KMS-11 (cell line): ENCODE measurements around the gene LRRC28.

ENCODE experiments used
- H2AFZ ChIP-seq: fragments of 200-600 bp; sonication (generic); 2 replicates; pipeline ENCODE4 v1.6.1; 2016; ENCODE audit warnings: antibody characterized with exemption, mixed run types, low read depth
- H3K27ac ChIP-seq: fragments of 200-600 bp; sonication (generic); 2 replicates; pipeline ENCODE4 v1.6.1; 2016; ENCODE audit warnings: mild to moderate bottlenecking, mixed run types
- H3K27me3 ChIP-seq: fragments of 200-600 bp; sonication (generic); 2 replicates; pipeline ENCODE4 v1.6.1; 2017; ENCODE audit warnings: mild to moderate bottlenecking, low read depth, mixed run types, moderate library complexity; ENCODE audit not compliant: insufficient read depth
- H3K36me3 ChIP-seq: fragments of 200-600 bp; sonication (generic); 2 replicates; pipeline ENCODE4 v1.6.1; 2017; ENCODE audit warnings: mild to moderate bottlenecking, mixed run types; ENCODE audit not compliant: insufficient read depth
- H3K4me1 ChIP-seq: fragments of 200-600 bp; sonication (generic); 2 replicates; pipeline ENCODE4 v1.6.1; 2016; ENCODE audit warnings: mild to moderate bottlenecking, low read depth, mixed run types; ENCODE audit not compliant: poor library complexity, severe bottlenecking
- H3K4me2 ChIP-seq: fragments of 200-600 bp; sonication (generic); 2 replicates; pipeline ENCODE4 v1.7.0; 2016; ENCODE audit warnings: mild to moderate bottlenecking, mixed run types
- H3K4me3 ChIP-seq: fragments of 200-600 bp; sonication (generic); IDR thresholded peaks from 2 replicates; pipeline ENCODE4 v1.6.1; 2017; ENCODE audit warnings: low read depth, low read length, mixed read lengths; ENCODE audit not compliant: insufficient read depth
- H3K79me2 ChIP-seq: fragments of 200-600 bp; sonication (generic); 2 replicates; pipeline ENCODE4 v1.6.1; 2016; ENCODE audit warnings: low read depth, mixed run types; ENCODE audit not compliant: insufficient read depth
- H3K9ac ChIP-seq: fragments of 200-600 bp; sonication (generic); 2 replicates; pipeline ENCODE4 v1.6.1; 2016; ENCODE audit warnings: mild to moderate bottlenecking, mixed run types
- H4K20me1 ChIP-seq: fragments of 200-600 bp; sonication (generic); 2 replicates; pipeline ENCODE4 v1.6.1; 2016; ENCODE audit warnings: mild to moderate bottlenecking, mixed run types; ENCODE audit not compliant: insufficient read depth
- CTCF ChIP-seq: fragments of 200-600 bp; sonication (generic); conservative IDR thresholded peaks from 2 replicates; pipeline ENCODE4 v1.6.1; 2017; ENCODE audit warnings: low read depth, mild to moderate bottlenecking, antibody characterized with exemption, low read length, moderate library complexity, mixed read lengths

LRRC28 gene

GRCh38 chr15:99257107-99257750, 5.9 kb downstream of the LRRC28 start:
- Histone ChIP-seq H3K79me2 (no peaks in the 10 kb centered on the region), H4K20me1 (no peaks in the 10 kb centered on the region), H2AFZ (no peak overlapping the region), H3K4me3 (no peak overlapping the region), H3K27me3 (no peaks in the 10 kb centered on the region), H3K9ac (no peak overlapping the region), H3K4me2 (no peak overlapping the region), H3K36me3 (no peaks in the 10 kb centered on the region), H3K27ac (no peak overlapping the region), H3K4me1 (peaks cover 4% of the 10 kb centered on the region)
- no peak for TF ChIP-seq CTCF

- Histone ChIP-seq H3K9ac (no peak overlapping the region), H3K4me1 (no peaks in the 10 kb centered on the region), H3K4me2 (no peak overlapping the region), H3K79me2 (no peaks in the 10 kb centered on the region), H3K36me3 (no peaks in the 10 kb centered on the region), H3K4me3 (no peak overlapping the region), H4K20me1 (no peaks in the 10 kb centered on the region), H3K27me3 (no peaks in the 10 kb centered on the region), H3K27ac (no peak overlapping the region), H2AFZ (no peak overlapping the region)
- TF ChIP-seq CTCF = no peak
Observed at GRCh38 chr15:99264125-99264524, 12.8 kb downstream of the LRRC28 start.

- Histone ChIP-seq H3K9ac (no peak overlapping the region), H3K79me2 (no peaks in the 10 kb centered on the region), H3K27me3 (no peaks in the 10 kb centered on the region), H3K36me3 (no peaks in the 10 kb centered on the region), H3K27ac (no peak overlapping the region), H2AFZ (no peak overlapping the region), H3K4me1 (no peaks in the 10 kb centered on the region), H3K4me3 (no peak overlapping the region), H4K20me1 (no peaks in the 10 kb centered on the region), H3K4me2 (no peak overlapping the region)
- TF ChIP-seq CTCF = no peak
Observed at GRCh38 chr15:99265541-99266070, 14.3 kb downstream of the LRRC28 start.

- Histone ChIP-seq H2AFZ (no peak overlapping the region), H3K27me3 (no peaks in the 10 kb centered on the region), H3K4me1 (no peaks in the 10 kb centered on the region), H3K36me3 (no peaks in the 10 kb centered on the region), H4K20me1 (no peaks in the 10 kb centered on the region), H3K27ac (no peak overlapping the region), H3K4me3 (no peak overlapping the region), H3K79me2 (no peaks in the 10 kb centered on the region), H3K4me2 (no peak overlapping the region), H3K9ac (no peak overlapping the region)
- no peak for TF ChIP-seq CTCF
Observed at GRCh38 chr15:99267957-99268356, 16.7 kb downstream of the LRRC28 start.
